Astrocyte of the cerebellum (primary cell): Measurements from ENCODE around the gene SPAG9.

Experiments
- DNase-seq: peaks from one replicate; pipeline ENCODE4 v3.0.0-alpha.2; 2011; ENCODE audit warnings: low read depth
- H3K4me3 ChIP-seq: 2 replicates; pipeline ENCODE4 v1.5.1; 2011; ENCODE audit warnings: mild to moderate bottlenecking, low read depth, low read length, moderate library complexity
- CTCF ChIP-seq: IDR thresholded peaks from 2 replicates; pipeline ENCODE4 v1.5.1; 2012; ENCODE audit warnings: low read length, low read depth, moderate library complexity, mild to moderate bottlenecking; ENCODE audit errors: missing control alignments
- in situ Hi-C: cut with HindIII; loops from 2 replicates; pipeline ENCODE4 v1.10.0; 2017; ENCODE audit warnings: low sequenced_read_pairs

Gene SPAG9

GRCh38 chr17:51120739-51121619, at the start of gene SPAG9:
TSS of gene SPAG9 (minus strand) at chr17:51120868. CDS start at chr17:51120656, 212 bp downstream.
- no peak for TF ChIP-seq CTCF
- H3K4me3 ChIP-seq = peak within 1 kb of the TSS; percentile 92
- peak; percentile 91 for DNase-seq
- in situ Hi-C loops = no loop called here

GRCh38 chr17:51169340-51169739, 48.7 kb upstream of the SPAG9 start:
- in situ Hi-C loops = no loop called here
- no peak for TF ChIP-seq CTCF
- H3K4me3 ChIP-seq = no peak overlapping the region
- DNase-seq = no peak

GRCh38 chr17:51166987-51167931, 46.6 kb upstream of the SPAG9 start:
- peak overlapping the region; percentile 77 for H3K4me3 ChIP-seq
- in situ Hi-C loops = no loop called here
- TF ChIP-seq CTCF = peak; percentile 68

GRCh38 chr17:51166198-51166986, 45.7 kb upstream of the SPAG9 start, which contains the start of gene NME2:
TSS of gene NME2 (plus strand) at chr17:51166411. CDS start at chr17:51166831, 420 bp downstream.
- peak within 1 kb of the TSS; percentile 77 for H3K4me3 ChIP-seq
- no peak for TF ChIP-seq CTCF
- in situ Hi-C loops = no loop called here
- DNase-seq = peak; percentile 33

More at GRCh38 chr17:51166987-51167931, 46.6 kb upstream of the SPAG9 start:
- DNase-seq = no peak

- DNase-seq = no peak
- TF ChIP-seq CTCF = no peak
- in situ Hi-C loops = no loop called here
- peak overlapping the region; percentile 77 for H3K4me3 ChIP-seq
Observed at GRCh38 chr17:51165680-51166197, 45.1 kb upstream of the SPAG9 start.
